ENCODE data around the gene ZC2HC1C.

The ZC2HC1C gene

GRCh38 chr14:75046275-75046674 is 23.2 kb upstream of the ZC2HC1C start:
- TF ChIP-seq, protein P1, sequence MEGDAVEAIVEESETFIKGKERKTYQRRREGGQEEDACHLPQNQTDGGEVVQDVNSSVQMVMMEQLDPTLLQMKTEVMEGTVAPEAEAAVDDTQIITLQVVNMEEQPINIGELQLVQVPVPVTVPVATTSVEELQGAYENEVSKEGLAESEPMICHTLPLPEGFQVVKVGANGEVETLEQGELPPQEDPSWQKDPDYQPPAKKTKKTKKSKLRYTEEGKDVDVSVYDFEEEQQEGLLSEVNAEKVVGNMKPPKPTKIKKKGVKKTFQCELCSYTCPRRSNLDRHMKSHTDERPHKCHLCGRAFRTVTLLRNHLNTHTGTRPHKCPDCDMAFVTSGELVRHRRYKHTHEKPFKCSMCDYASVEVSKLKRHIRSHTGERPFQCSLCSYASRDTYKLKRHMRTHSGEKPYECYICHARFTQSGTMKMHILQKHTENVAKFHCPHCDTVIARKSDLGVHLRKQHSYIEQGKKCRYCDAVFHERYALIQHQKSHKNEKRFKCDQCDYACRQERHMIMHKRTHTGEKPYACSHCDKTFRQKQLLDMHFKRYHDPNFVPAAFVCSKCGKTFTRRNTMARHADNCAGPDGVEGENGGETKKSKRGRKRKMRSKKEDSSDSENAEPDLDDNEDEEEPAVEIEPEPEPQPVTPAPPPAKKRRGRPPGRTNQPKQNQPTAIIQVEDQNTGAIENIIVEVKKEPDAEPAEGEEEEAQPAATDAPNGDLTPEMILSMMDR (IDR thresholded peaks at IDR 0.05; ENCODE audit: insufficient read depth, low read depth, low read length, missing control alignments), result no peak
- H3K4me3 ChIP-seq (ENCODE audit: low read depth, low read length), result no peak overlapping the region

DNA sequence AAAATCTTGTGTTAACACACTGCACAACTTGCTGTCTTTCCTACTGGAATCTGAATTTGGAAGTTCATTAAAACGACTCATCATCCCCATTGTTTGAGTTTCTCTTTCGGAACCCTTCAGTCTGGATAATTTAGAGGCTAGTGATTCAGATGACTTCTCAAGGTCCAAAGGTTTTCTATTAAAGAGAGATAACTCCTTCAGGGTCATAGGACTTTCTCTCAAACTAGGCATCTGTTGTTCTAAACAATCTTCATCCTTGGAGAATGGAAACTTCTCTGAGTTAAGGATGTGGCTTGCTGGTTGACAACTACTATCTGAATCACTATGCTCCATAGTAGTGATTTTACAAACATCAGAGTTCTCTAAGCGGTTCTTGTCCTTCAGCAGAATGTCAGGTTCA is 22.5 kb upstream of the ZC2HC1C start:
- TF ChIP-seq, protein P1 (IDR thresholded peaks at IDR 0.05; ENCODE audit: insufficient read depth, low read depth, low read length, missing control alignments), result no peak
- H3K4me3 ChIP-seq (ENCODE audit: low read depth, low read length), result no peak overlapping the region

More at GRCh38 chr14:75046275-75046674, 23.2 kb upstream of the ZC2HC1C start:
- no peak for DNase-seq (ENCODE audit: low read depth)

GRCh38 chr14:75047506-75047905 is 21.9 kb upstream of the ZC2HC1C start:
- TF ChIP-seq, protein P1 (IDR thresholded peaks at IDR 0.05; ENCODE audit: insufficient read depth, low read depth, low read length, missing control alignments), result no peak
- no peak overlapping the region for H3K4me3 ChIP-seq (ENCODE audit: low read depth, low read length)
- DNase-seq (ENCODE audit: low read depth), result no peak

More for the DNA sequence above, 22.5 kb upstream of the ZC2HC1C start:
- no peak for DNase-seq (ENCODE audit: low read depth)

DNA sequence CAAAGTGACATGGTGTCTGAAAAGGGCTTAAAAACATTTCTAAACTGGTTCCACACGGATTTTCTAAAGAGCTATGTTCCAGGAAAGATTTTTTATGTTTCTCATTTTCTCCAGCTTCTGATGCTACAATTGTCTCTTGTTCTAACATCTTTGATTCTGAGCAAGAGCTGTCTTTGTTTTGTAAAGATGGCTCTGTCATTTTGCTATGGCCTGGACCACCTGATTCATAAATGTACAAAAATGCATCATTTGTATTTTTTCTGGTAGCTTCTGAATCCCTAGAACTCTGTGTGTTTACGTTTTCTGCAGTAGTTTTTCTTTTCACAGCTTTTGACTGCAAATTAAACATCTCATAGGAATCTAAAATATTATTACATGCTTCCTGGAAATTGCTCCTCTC is 21.3 kb upstream of the ZC2HC1C start:
- TF ChIP-seq, protein P1 (IDR thresholded peaks at IDR 0.05; ENCODE audit: insufficient read depth, low read depth, low read length, missing control alignments), result no peak
- DNase-seq (ENCODE audit: low read depth), result no peak
- H3K4me3 ChIP-seq (ENCODE audit: low read depth, low read length), result no peak overlapping the region

GRCh38 chr14:75049136-75049535 is 20.3 kb upstream of the ZC2HC1C start:
- TF ChIP-seq, protein P1 (IDR thresholded peaks at IDR 0.05; ENCODE audit: insufficient read depth, low read depth, low read length, missing control alignments), result no peak
- DNase-seq (ENCODE audit: low read depth), result no peak
- no peak overlapping the region for H3K4me3 ChIP-seq (ENCODE audit: low read depth, low read length)

DNA sequence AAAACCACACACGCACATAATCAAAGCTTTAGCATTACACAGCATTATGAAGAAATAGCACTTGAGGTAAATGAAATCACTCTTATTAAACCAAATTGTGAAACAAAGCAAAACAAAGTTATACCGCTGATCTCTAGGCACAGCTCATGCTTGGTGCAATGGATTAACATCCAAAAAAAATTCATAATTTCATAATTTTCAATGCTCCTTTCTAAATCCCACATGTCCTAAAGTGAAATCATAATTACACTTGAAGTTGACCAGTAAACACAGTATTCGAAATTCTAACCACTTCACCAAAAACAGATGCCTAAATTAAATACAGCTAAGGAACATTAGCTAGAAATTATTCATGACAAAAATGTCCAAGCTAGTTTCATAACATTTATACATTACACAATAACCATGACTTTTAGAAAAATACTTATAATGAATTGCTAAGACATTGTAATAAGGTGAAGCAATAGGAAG is 19.7 kb upstream of the ZC2HC1C start:
- TF ChIP-seq, protein P1 (IDR thresholded peaks at IDR 0.05; ENCODE audit: insufficient read depth, low read depth, low read length, missing control alignments), result no peak
- DNase-seq (ENCODE audit: low read depth), result no peak
- no peak overlapping the region for H3K4me3 ChIP-seq (ENCODE audit: low read depth, low read length)

DNA sequence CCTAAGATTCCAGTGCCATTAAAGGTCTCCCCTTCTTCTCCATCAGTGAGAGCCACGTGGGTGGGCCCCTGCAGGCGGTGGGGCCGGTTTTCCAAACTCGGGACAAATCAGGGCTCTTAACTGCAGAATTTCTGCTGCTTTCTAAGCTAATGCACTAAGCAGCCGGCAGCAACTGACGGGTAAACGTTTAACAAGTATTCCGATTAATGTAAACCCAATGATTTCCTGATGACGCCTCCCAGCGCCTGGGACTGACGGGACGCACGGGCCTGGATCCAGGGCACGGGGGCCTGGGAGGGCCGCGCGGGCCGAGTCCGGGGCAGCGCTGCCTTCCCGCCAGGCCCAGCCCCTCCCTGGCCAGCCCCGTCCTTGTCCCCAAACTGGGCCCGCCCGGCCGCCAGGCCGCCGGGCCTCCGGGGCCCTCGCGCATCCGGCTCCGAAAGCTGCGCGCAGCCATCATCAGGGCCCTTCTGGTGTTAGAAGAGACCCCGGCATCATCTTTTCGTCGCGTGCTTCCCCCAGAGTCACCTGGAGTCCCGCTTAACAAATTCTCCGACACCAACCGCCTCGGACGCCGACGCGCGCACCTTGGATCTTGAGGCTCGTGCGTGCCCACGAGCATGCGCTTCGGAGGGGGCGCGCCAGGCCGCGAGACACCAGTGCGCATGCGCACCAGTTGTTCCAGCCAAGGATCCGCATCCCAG is 18.4 kb upstream of the ZC2HC1C start, which contains the start of gene MLH3:
Gene MLH3 (minus strand): TSS at position 616 of the 704 bp plus-strand sequence. CDS start 1,812 bp downstream, outside the sequence.
- TF ChIP-seq, protein P1 (IDR thresholded peaks at IDR 0.05; ENCODE audit: insufficient read depth, low read depth, low read length, missing control alignments), result no peak
- peak; percentile 93 for DNase-seq (ENCODE audit: low read depth)
- H3K4me3 ChIP-seq (ENCODE audit: low read depth, low read length), result peak within 1 kb of the TSS; percentile 63

Measured in GM12865 (cell line).